H9 (cell line): ENCODE data around the gene FHOD3. TPM values are rescaled to one million over a fixed set of nuclear protein-coding genes. Genes with fewer than 3 reads are reported as not detected.

ENCODE experiments used
- DNase-seq: peaks from one replicate; pipeline ENCODE4 v3.0.0-alpha.2; 2017
- H2AFZ ChIP-seq: one replicate; pipeline ENCODE4 v1.6.1; 2013; ENCODE audit warnings: mild to moderate bottlenecking, low read length, control low read depth, moderate library complexity
- H2AK5ac ChIP-seq: 2 replicates; pipeline ENCODE4 v1.6.1; 2013; ENCODE audit warnings: low read length, control low read depth, mixed read lengths; ENCODE audit not compliant: insufficient read length
- H2BK120ac ChIP-seq: one replicate; pipeline ENCODE4 v1.6.1; 2013; ENCODE audit warnings: low read depth, mild to moderate bottlenecking, low read length, control low read depth, inconsistent platforms; ENCODE audit not compliant: poor library complexity, severe bottlenecking
- H2BK12ac ChIP-seq: 2 replicates; pipeline ENCODE4 v1.6.1; 2013; ENCODE audit warnings: low read length, control low read depth, mixed read lengths, low read depth; ENCODE audit not compliant: insufficient read length
- H2BK15ac ChIP-seq: 2 replicates; pipeline ENCODE4 v1.6.1; 2013; ENCODE audit warnings: low read depth, low read length, control low read depth
- H2BK20ac ChIP-seq: one replicate; pipeline ENCODE4 v1.6.1; 2013; ENCODE audit warnings: low read depth, mild to moderate bottlenecking, low read length, control low read depth, inconsistent platforms; ENCODE audit not compliant: poor library complexity, severe bottlenecking
- H2BK5ac ChIP-seq: 2 replicates; pipeline ENCODE4 v1.6.1; 2013; ENCODE audit warnings: low read length, control low read depth, mixed read lengths; ENCODE audit not compliant: insufficient read length
- H3K14ac ChIP-seq: 2 replicates; pipeline ENCODE4 v1.6.1; 2013; ENCODE audit warnings: low read length, control low read depth; ENCODE audit not compliant: insufficient read depth
- H3K18ac ChIP-seq: 2 replicates; pipeline ENCODE4 v1.6.1; 2013; ENCODE audit warnings: low read depth, mild to moderate bottlenecking, mixed read lengths, low read length, control low read depth; ENCODE audit not compliant: insufficient read length
- H3K23ac ChIP-seq: 2 replicates; pipeline ENCODE4 v1.6.1; 2013; ENCODE audit warnings: low read length, control low read depth, mixed read lengths, low read depth; ENCODE audit not compliant: insufficient read length
- H3K23me2 ChIP-seq: 2 replicates; pipeline ENCODE4 v1.6.1; 2013; ENCODE audit warnings: low read depth, mild to moderate bottlenecking, mixed read lengths, low read length, control low read depth; ENCODE audit not compliant: insufficient read length, poor library complexity, severe bottlenecking
- H3K27ac ChIP-seq: 2 replicates; pipeline ENCODE4 v1.5.1; 2013; ENCODE audit warnings: low read length, control low read depth, mixed read lengths, low read depth; ENCODE audit not compliant: insufficient read length
- H3K27me3 ChIP-seq: 2 replicates; pipeline ENCODE4 v1.6.1; 2013; ENCODE audit warnings: low read length, control low read depth, inconsistent platforms; ENCODE audit not compliant: insufficient read depth
- H3K4ac ChIP-seq: 2 replicates; pipeline ENCODE4 v1.6.1; 2013; ENCODE audit warnings: low read depth, mild to moderate bottlenecking, control low read depth, inconsistent platforms, low read length, moderate library complexity
- H3K4me1 ChIP-seq: 2 replicates; pipeline ENCODE4 v1.6.1; 2013; ENCODE audit warnings: low read length, control low read depth, inconsistent platforms; ENCODE audit not compliant: insufficient read depth
- H3K4me2 ChIP-seq: 2 replicates; pipeline ENCODE4 v1.6.1; 2013; ENCODE audit warnings: low read length, control low read depth, mixed read lengths; ENCODE audit not compliant: insufficient read length, insufficient read depth
- H3K56ac ChIP-seq: 2 replicates; pipeline ENCODE4 v1.6.1; 2013; ENCODE audit warnings: low read depth, mild to moderate bottlenecking, mixed read lengths, low read length, control low read depth; ENCODE audit not compliant: insufficient read length
- H3K79me1 ChIP-seq: 2 replicates; pipeline ENCODE4 v1.6.1; 2013; ENCODE audit warnings: low read depth, mild to moderate bottlenecking, moderate library complexity, low read length, control low read depth, inconsistent platforms; ENCODE audit not compliant: insufficient read depth, poor library complexity, severe bottlenecking
- H3K79me2 ChIP-seq: 2 replicates; pipeline ENCODE4 v1.6.1; 2013; ENCODE audit warnings: low read length, control low read depth, inconsistent platforms; ENCODE audit not compliant: insufficient read depth
- H3K9ac ChIP-seq: 2 replicates; pipeline ENCODE4 v1.6.1; 2013; ENCODE audit warnings: low read length, control low read depth, mixed read lengths; ENCODE audit not compliant: insufficient read length; ENCODE audit errors: extremely low read depth
- H3K9me3 ChIP-seq: one replicate; pipeline ENCODE4 v1.6.1; 2013; ENCODE audit warnings: low read depth, low read length, inconsistent platforms; ENCODE audit not compliant: control insufficient read depth
- H3T11ph ChIP-seq: one replicate; pipeline ENCODE4 v1.6.1; 2013; ENCODE audit warnings: mild to moderate bottlenecking, low read length, control low read depth, inconsistent platforms
- H4K20me1 ChIP-seq: one replicate; pipeline ENCODE4 v1.6.1; 2013; ENCODE audit not compliant: control insufficient read depth, insufficient read length, insufficient read depth
- H4K5ac ChIP-seq: 2 replicates; pipeline ENCODE4 v1.6.1; 2013; ENCODE audit warnings: low read depth, mild to moderate bottlenecking, mixed read lengths, low read length, control low read depth; ENCODE audit not compliant: insufficient read length
- H4K8ac ChIP-seq: replicated peaks from 2 replicates; pipeline ENCODE4 v1.6.1; 2013; ENCODE audit warnings: low read length, control low read depth, mixed read lengths, low read depth; ENCODE audit not compliant: insufficient read length
- H4K91ac ChIP-seq: 2 replicates; pipeline ENCODE4 v1.6.1; 2013; ENCODE audit warnings: low read depth, mild to moderate bottlenecking, moderate library complexity, mixed read lengths, low read length, control low read depth; ENCODE audit not compliant: insufficient read length
- H3K27ac Mint-ChIP-seq, 3 experiments: 2 replicates in 2 of 3; 3 replicates in 1 of 3; pipeline ENCODE4 v1.8.0; 2020 to 2021; ENCODE audit warnings: mixed read lengths in 3 of 3, mild to moderate bottlenecking in 1 of 3, moderate library complexity in 1 of 3
- H3K27me3 Mint-ChIP-seq: 2 replicates; pipeline ENCODE4 v1.8.0; 2021; ENCODE audit warnings: low read depth, mild to moderate bottlenecking, moderate library complexity, mixed read lengths
- H3K36me3 Mint-ChIP-seq, 3 experiments: 2 replicates in 2 of 3; 3 replicates in 1 of 3; pipeline ENCODE4 v1.8.0; 2020 to 2021; ENCODE audit warnings: low read depth in 3 of 3, mixed read lengths in 3 of 3; ENCODE audit not compliant: insufficient read depth in 1 of 3
- H3K4me1 Mint-ChIP-seq, 2 experiments: 2 replicates each; pipeline ENCODE4 v1.8.0; 2020; ENCODE audit warnings: mixed read lengths in 2 of 2
- H3K4me3 Mint-ChIP-seq, 2 experiments: 2 replicates in 1 of 2; 3 replicates in 1 of 2; pipeline ENCODE4 v1.8.0; 2020 to 2021; ENCODE audit warnings: mild to moderate bottlenecking in 2 of 2, mixed read lengths in 2 of 2, moderate library complexity in 1 of 2
- H3K9me3 Mint-ChIP-seq, 2 experiments: 2 replicates in 1 of 2; 3 replicates in 1 of 2; pipeline ENCODE4 v1.8.0; 2020; ENCODE audit warnings: mild to moderate bottlenecking in 2 of 2, mixed read lengths in 2 of 2, moderate library complexity in 1 of 2
- CTCF ChIP-seq: fragments of 200-600 bp; sonication (generic); conservative IDR thresholded peaks from 3 replicates; pipeline ENCODE4 v1.8.0; 2021; ENCODE audit warnings: antibody characterized with exemption, mild to moderate bottlenecking
- WGBS: extraction: QIAGEN DNeasy Blood & Tissue Kit; methylation state at CpG from one replicate; pipeline ENCODE4 v1.1.7; 2013; ENCODE audit warnings: missing lambda C conversion rate, low lambda C conversion rate, mixed read lengths; ENCODE audit not compliant: insufficient read length; ENCODE audit errors: extremely low coverage; 5-methylcytosine and 5-hydroxymethylcytosine counted together
- total RNA-seq: library from RNA; stranded (reverse); gene quantifications from 2 replicates; pipeline ENCODE4 v1.2.1, GENCODE V29; 2021

FHOD3 gene
- total RNA-seq, 1 experiment from 2014 or later: 8.0 TPM

GRCh38 chr18:36325846-36326245 is 28.3 kb downstream of the FHOD3 start:
- no peaks in the 10 kb centered on the region for H3K9me3 Mint-ChIP-seq
- Histone ChIP-seq H2AFZ (no peak overlapping the region), H3K18ac (no peak overlapping the region), H2BK15ac (no peak overlapping the region), H3K23me2 (no peaks in the 10 kb centered on the region), H3K79me1 (no peaks in the 10 kb centered on the region), H2BK12ac (no peak overlapping the region), H3K23ac (no peak overlapping the region), H3K14ac (no peak overlapping the region), H2BK120ac (no peak overlapping the region), H3K9ac (no peak overlapping the region), H3K27me3 (no peaks in the 10 kb centered on the region), H4K91ac (no peak overlapping the region), H3K56ac (no peak overlapping the region), H3K9me3 (no peaks in the 10 kb centered on the region), H4K20me1 (no peaks in the 10 kb centered on the region), H2AK5ac (no peak overlapping the region), H2BK5ac (no peak overlapping the region), H3K79me2 (no peaks in the 10 kb centered on the region), H3K27ac (no peak overlapping the region), H2BK20ac (no peak overlapping the region), H4K8ac (no peak overlapping the region), H3K4me2 (no peak overlapping the region), H3T11ph (no peak overlapping the region), H3K4me1 (peaks cover 2% of the 10 kb centered on the region; the same call in 1 of the 2 replicates), H4K5ac (no peak overlapping the region), H3K4ac (no peak overlapping the region)
- peaks cover 24 to 33% of the 10 kb centered on the region in 2 experiments for H3K4me1 Mint-ChIP-seq
- no peak for DNase-seq
- H3K27ac Mint-ChIP-seq: no peak overlapping the region
- peaks cover 0 to 5% (median 4%) of the 10 kb centered on the region in 3 experiments; a peak in 3 of 7 replicates for H3K36me3 Mint-ChIP-seq
- no peak overlapping the region for H3K4me3 Mint-ChIP-seq
- no peak for TF ChIP-seq CTCF
- no CpG with 5 or more reads among the region's 1 CpG for WGBS
- peaks cover 4% of the 10 kb centered on the region for H3K27me3 Mint-ChIP-seq
